PC-3 (cell line): Measurements from ENCODE around the gene ZNF432.

Source experiments
- EZH2 ChIP-seq: fragments of 300-600 bp; sonication (generic); IDR thresholded peaks from one replicate; pipeline ENCODE4 v1.6.1; 2017; ENCODE audit warnings: antibody characterized with exemption, mild to moderate bottlenecking, low read length; ENCODE audit not compliant: unreplicated experiment
- EZH2phosphoT487 ChIP-seq: fragments of 300-600 bp; sonication (generic); IDR thresholded peaks from 2 replicates; pipeline ENCODE4 v1.6.1; 2018; ENCODE audit warnings: mild to moderate bottlenecking, antibody characterized with exemption, low read length, borderline replicate concordance
- TF ChIP-seq, protein P1 (sequence below): fragments of 300-600 bp; sonication (generic); conservative IDR thresholded peaks from 2 replicates; pipeline ENCODE4 v1.5.1; 2017; ENCODE audit warnings: antibody characterized with exemption, low read depth, mild to moderate bottlenecking, low read length

DNA sequence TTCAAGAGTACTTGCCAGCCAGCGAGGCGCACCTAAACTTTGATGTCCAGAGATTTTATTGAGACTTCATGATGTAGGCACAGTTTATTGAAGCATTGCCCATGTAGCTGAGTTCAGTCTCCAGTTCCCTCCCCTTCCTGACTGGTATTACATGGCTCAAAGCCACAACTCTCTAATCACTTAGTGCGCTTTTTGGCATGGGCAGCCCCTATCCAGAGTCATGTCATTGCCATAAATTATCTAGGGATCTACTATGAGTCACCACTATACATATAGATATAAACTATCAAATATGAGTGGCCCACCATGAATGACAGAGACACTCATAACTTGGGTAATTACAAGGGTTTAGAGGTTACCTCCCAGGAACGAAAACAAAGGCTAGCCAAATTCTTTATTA, 28.1 kb downstream of the ZNF432 start:
- TF ChIP-seq, protein P1, sequence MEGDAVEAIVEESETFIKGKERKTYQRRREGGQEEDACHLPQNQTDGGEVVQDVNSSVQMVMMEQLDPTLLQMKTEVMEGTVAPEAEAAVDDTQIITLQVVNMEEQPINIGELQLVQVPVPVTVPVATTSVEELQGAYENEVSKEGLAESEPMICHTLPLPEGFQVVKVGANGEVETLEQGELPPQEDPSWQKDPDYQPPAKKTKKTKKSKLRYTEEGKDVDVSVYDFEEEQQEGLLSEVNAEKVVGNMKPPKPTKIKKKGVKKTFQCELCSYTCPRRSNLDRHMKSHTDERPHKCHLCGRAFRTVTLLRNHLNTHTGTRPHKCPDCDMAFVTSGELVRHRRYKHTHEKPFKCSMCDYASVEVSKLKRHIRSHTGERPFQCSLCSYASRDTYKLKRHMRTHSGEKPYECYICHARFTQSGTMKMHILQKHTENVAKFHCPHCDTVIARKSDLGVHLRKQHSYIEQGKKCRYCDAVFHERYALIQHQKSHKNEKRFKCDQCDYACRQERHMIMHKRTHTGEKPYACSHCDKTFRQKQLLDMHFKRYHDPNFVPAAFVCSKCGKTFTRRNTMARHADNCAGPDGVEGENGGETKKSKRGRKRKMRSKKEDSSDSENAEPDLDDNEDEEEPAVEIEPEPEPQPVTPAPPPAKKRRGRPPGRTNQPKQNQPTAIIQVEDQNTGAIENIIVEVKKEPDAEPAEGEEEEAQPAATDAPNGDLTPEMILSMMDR, result no peak
- TF ChIP-seq EZH2, result no peak
- no peak for TF ChIP-seq EZH2phosphoT487
